HFF-Myc (cell line): ENCODE measurements around the gene CCNA2.

Experiments
- DNase-seq: peaks from one replicate; pipeline ENCODE4 v3.0.0-alpha.2; 2011; ENCODE audit warnings: low read depth; ENCODE audit errors: extremely low read depth
- H3K4me3 ChIP-seq: replicated peaks from 2 replicates; pipeline ENCODE4 v1.5.1; 2011; ENCODE audit warnings: low read depth, mild to moderate bottlenecking, control low read depth, low read length
- TF ChIP-seq, protein P1 (sequence below): IDR thresholded peaks from 2 replicates; pipeline ENCODE4 v1.5.1; 2012; ENCODE audit warnings: mild to moderate bottlenecking, low read depth, low read length, control low read depth; ENCODE audit errors: missing control alignments

CCNA2 gene

GRCh38 chr4:121784975-121785374, 38.7 kb downstream of the CCNA2 start:
- H3K4me3 ChIP-seq: no peak overlapping the region
- TF ChIP-seq, protein P1, sequence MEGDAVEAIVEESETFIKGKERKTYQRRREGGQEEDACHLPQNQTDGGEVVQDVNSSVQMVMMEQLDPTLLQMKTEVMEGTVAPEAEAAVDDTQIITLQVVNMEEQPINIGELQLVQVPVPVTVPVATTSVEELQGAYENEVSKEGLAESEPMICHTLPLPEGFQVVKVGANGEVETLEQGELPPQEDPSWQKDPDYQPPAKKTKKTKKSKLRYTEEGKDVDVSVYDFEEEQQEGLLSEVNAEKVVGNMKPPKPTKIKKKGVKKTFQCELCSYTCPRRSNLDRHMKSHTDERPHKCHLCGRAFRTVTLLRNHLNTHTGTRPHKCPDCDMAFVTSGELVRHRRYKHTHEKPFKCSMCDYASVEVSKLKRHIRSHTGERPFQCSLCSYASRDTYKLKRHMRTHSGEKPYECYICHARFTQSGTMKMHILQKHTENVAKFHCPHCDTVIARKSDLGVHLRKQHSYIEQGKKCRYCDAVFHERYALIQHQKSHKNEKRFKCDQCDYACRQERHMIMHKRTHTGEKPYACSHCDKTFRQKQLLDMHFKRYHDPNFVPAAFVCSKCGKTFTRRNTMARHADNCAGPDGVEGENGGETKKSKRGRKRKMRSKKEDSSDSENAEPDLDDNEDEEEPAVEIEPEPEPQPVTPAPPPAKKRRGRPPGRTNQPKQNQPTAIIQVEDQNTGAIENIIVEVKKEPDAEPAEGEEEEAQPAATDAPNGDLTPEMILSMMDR: no peak
- DNase-seq: no peak

- TF ChIP-seq, protein P1: no peak
- no peak overlapping the region for H3K4me3 ChIP-seq
- no peak for DNase-seq
These were observed 39.3 kb downstream of the CCNA2 start for GRCh38 chr4:121784401-121784800.

GRCh38 chr4:121783210-121783609, 40.5 kb downstream of the CCNA2 start:
- H3K4me3 ChIP-seq: no peak overlapping the region
- TF ChIP-seq, protein P1: no peak
- DNase-seq: no peak

GRCh38 chr4:121778991-121779628, 44.6 kb downstream of the CCNA2 start:
- TF ChIP-seq, protein P1: no peak
- no peak for DNase-seq
- no peak overlapping the region for H3K4me3 ChIP-seq

GRCh38 chr4:121777625-121778024, 46.1 kb downstream of the CCNA2 start:
- TF ChIP-seq, protein P1: no peak
- DNase-seq: no peak
- H3K4me3 ChIP-seq: no peak overlapping the region

- TF ChIP-seq, protein P1: no peak
- DNase-seq: no peak
- H3K4me3 ChIP-seq: no peak overlapping the region
These were observed 46.9 kb downstream of the CCNA2 start for GRCh38 chr4:121776610-121777401.
